GM12891 (cell line): ENCODE data around the gene SNCB.

ENCODE experiments used
- POLR2A ChIP-seq: IDR thresholded peaks from 2 replicates; pipeline ENCODE4 v1.6.1; 2011; ENCODE audit warnings: low read depth, low read length, control low read depth
- POLR2AphosphoS5 ChIP-seq: IDR thresholded peaks from 2 replicates; pipeline ENCODE4 v1.6.1; 2011; ENCODE audit warnings: low read depth, low read length, control low read depth
- TAF1 ChIP-seq: IDR thresholded peaks from 2 replicates; pipeline ENCODE4 v1.6.1; 2011; ENCODE audit warnings: low read depth, low read length, control low read depth

DNA sequence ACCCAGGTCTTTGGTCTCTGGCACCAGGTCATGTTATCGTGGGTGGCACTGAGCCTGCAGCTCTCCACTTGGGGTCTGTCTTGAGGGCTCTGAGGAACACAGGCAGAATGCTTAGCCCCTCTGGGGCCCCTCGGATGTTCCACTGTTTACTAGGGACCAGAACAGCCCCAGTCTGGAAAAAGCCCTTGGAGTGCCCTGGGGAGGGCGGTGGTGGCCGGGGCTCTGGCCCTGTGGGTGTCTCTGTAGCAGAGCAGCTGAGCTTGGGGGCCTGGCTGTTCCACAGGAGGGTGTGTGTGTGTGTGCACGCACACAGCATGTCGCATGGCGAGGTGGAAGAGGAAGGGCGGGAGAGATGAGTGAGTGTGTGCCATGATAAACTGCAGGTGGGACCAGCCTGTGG, 35.8 kb downstream of the SNCB start:
- TF ChIP-seq POLR2AphosphoS5 (no peak), POLR2A (no peak), TAF1 (no peak)
